NT2/D1 (cell line): ENCODE results near the gene ATXN1.

ENCODE experiments used
- YY1 ChIP-seq: IDR thresholded peaks from 2 replicates; pipeline ENCODE4 v1.6.1; 2011; ENCODE audit not compliant: insufficient read length, insufficient read depth
- ZNF274 ChIP-seq: IDR thresholded peaks from 2 replicates; pipeline ENCODE4 v1.6.1; 2011; ENCODE audit warnings: mild to moderate bottlenecking, low read depth, low read length

DNA sequence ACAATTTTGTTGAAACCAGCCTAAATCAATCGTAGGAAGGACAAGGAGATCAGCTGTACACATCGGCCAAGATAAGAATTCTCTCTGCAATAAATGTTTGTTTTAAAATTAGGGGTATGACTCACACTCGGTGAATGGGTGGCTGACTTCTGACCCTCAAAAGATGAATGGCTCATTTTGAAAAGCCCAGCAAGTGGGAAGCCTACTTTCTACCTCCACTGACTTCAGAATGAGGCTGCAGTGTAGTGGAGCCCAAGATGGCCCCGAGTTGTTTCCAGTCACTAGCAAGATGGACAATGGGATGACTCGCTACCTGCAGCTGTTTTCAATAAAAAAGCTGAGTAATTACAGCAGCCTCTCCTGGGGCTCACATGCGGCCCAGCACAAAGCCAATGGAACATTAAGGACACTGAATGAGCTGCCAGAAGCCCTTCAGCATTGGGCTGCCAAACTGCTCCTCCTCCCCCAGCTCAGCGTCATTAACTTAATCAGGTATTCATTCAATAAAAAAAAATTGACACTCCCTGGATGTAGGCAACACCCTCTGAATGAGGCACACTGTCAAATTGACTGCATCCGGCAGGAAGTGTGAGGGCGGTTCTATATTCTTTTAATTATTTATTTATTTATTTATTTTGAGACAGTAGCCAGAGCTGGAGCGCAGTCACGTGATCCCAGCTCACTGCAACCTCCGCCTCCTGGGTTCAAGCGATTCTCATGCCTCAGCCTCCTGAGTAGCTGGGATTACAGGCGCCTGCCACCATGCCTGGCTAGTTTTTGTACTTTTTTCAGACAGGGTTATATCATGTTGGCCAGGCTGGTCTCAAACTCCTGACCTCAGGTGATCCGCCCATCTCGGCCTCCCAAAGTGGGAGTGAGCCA, 415.6 kb downstream of the ATXN1 start:
- TF ChIP-seq YY1, result no peak
- no peak for TF ChIP-seq ZNF274
